ENCODE data around the gene OR5T2. TPM values are rescaled to one million over a fixed set of nuclear protein-coding genes. Genes with fewer than 3 reads are reported as not detected.

OR5T2 gene
- total and polyA plus RNA-seq, 2 experiments from 2014 or later: not detected

DNA sequence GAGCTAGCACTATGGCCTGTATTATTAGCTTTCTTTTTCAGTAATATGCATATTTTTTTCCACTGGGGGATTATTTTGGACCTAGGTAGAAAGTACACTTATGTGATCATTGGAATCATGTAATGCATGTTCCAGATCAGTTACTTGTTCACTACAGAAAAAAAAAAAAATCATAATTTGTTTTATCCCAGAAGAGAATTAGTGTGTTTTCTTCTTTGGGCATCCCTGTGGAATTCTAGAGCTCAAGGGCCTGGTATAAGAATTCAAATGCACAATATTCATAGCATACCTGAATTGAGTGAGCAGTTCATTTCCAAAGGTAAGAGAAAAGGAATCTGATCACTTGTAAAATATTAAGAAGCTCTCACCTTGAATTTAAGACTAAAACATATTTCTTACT lies 39.8 kb upstream of the OR5T2 start, which contains the start of gene OR5T1:
Gene OR5T1, plus strand, starts transcription at position 301 of the 400 bp plus-strand sequence. CDS start 1,485 bp downstream, outside the sequence.
- Histone ChIP-seq H3K27me3 (ENCODE audit: insufficient read depth) (no peaks in the 10 kb centered on the region), H3F3A (replicated peaks; ENCODE audit: low read depth) (no peaks in the 10 kb centered on the region), H3K4me3 (no peak within 1 kb of the TSS), H3K4me1 (ENCODE audit: insufficient read depth) (no peaks in the 10 kb centered on the region), H3K36me3 (ENCODE audit: insufficient read depth) (no peaks in the 10 kb centered on the region), H3K27ac (ENCODE audit: low read depth) (no peak within 1 kb of the TSS), H3K9me2 (ENCODE audit: insufficient read depth) (no peaks in the 10 kb centered on the region), H2AFZ (no peak within 1 kb of the TSS), H3K79me2 (replicated peaks; ENCODE audit: insufficient read depth) (no peaks in the 10 kb centered on the region), H4K20me1 (replicated peaks; ENCODE audit: insufficient read depth) (no peaks in the 10 kb centered on the region), H3K4me2 (no peak within 1 kb of the TSS)
- Mint-ChIP-seq H3K27ac (no peak within 1 kb of the TSS), H3K4me3 (no peak within 1 kb of the TSS), H3K9me3 (peaks cover 2% of the 10 kb centered on the region; the same call in 2 of the 3 replicates), H3K27me3 (ENCODE audit: insufficient read depth, low read depth, poor library complexity) (no peaks in the 10 kb centered on the region), H3K36me3 (ENCODE audit: low read depth) (no peaks in the 10 kb centered on the region; the same call in 2 of the 3 replicates), H3K4me1 (peaks cover 2% of the 10 kb centered on the region; the same call in 2 of the 3 replicates)
- ATAC-seq (no peak), DNase-seq (ENCODE audit: low spot score) (no peak)
- TF ChIP-seq CREB1 (CRISPR knock-in tag; IDR thresholded peaks at IDR 0.05; ENCODE audit: low read depth) (no peak), ZNF114 (CRISPR knock-in tag; IDR thresholded peaks at IDR 0.05) (no peak), EZH2 (IDR thresholded peaks at IDR 0.05; ENCODE audit: low read depth, unreplicated experiment) (no peak), JUNB (IDR thresholded peaks at IDR 0.05; ENCODE audit: unreplicated experiment) (no peak), ZNF331 (CRISPR knock-in tag; IDR thresholded peaks at IDR 0.05; ENCODE audit: low read depth) (no peak)
- TF ChIP-seq, protein P1, sequence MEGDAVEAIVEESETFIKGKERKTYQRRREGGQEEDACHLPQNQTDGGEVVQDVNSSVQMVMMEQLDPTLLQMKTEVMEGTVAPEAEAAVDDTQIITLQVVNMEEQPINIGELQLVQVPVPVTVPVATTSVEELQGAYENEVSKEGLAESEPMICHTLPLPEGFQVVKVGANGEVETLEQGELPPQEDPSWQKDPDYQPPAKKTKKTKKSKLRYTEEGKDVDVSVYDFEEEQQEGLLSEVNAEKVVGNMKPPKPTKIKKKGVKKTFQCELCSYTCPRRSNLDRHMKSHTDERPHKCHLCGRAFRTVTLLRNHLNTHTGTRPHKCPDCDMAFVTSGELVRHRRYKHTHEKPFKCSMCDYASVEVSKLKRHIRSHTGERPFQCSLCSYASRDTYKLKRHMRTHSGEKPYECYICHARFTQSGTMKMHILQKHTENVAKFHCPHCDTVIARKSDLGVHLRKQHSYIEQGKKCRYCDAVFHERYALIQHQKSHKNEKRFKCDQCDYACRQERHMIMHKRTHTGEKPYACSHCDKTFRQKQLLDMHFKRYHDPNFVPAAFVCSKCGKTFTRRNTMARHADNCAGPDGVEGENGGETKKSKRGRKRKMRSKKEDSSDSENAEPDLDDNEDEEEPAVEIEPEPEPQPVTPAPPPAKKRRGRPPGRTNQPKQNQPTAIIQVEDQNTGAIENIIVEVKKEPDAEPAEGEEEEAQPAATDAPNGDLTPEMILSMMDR (conservative IDR thresholded peaks at IDR 0.05; ENCODE audit: low read depth in 2 of 2): no peak
- TF ChIP-seq, protein P2, sequence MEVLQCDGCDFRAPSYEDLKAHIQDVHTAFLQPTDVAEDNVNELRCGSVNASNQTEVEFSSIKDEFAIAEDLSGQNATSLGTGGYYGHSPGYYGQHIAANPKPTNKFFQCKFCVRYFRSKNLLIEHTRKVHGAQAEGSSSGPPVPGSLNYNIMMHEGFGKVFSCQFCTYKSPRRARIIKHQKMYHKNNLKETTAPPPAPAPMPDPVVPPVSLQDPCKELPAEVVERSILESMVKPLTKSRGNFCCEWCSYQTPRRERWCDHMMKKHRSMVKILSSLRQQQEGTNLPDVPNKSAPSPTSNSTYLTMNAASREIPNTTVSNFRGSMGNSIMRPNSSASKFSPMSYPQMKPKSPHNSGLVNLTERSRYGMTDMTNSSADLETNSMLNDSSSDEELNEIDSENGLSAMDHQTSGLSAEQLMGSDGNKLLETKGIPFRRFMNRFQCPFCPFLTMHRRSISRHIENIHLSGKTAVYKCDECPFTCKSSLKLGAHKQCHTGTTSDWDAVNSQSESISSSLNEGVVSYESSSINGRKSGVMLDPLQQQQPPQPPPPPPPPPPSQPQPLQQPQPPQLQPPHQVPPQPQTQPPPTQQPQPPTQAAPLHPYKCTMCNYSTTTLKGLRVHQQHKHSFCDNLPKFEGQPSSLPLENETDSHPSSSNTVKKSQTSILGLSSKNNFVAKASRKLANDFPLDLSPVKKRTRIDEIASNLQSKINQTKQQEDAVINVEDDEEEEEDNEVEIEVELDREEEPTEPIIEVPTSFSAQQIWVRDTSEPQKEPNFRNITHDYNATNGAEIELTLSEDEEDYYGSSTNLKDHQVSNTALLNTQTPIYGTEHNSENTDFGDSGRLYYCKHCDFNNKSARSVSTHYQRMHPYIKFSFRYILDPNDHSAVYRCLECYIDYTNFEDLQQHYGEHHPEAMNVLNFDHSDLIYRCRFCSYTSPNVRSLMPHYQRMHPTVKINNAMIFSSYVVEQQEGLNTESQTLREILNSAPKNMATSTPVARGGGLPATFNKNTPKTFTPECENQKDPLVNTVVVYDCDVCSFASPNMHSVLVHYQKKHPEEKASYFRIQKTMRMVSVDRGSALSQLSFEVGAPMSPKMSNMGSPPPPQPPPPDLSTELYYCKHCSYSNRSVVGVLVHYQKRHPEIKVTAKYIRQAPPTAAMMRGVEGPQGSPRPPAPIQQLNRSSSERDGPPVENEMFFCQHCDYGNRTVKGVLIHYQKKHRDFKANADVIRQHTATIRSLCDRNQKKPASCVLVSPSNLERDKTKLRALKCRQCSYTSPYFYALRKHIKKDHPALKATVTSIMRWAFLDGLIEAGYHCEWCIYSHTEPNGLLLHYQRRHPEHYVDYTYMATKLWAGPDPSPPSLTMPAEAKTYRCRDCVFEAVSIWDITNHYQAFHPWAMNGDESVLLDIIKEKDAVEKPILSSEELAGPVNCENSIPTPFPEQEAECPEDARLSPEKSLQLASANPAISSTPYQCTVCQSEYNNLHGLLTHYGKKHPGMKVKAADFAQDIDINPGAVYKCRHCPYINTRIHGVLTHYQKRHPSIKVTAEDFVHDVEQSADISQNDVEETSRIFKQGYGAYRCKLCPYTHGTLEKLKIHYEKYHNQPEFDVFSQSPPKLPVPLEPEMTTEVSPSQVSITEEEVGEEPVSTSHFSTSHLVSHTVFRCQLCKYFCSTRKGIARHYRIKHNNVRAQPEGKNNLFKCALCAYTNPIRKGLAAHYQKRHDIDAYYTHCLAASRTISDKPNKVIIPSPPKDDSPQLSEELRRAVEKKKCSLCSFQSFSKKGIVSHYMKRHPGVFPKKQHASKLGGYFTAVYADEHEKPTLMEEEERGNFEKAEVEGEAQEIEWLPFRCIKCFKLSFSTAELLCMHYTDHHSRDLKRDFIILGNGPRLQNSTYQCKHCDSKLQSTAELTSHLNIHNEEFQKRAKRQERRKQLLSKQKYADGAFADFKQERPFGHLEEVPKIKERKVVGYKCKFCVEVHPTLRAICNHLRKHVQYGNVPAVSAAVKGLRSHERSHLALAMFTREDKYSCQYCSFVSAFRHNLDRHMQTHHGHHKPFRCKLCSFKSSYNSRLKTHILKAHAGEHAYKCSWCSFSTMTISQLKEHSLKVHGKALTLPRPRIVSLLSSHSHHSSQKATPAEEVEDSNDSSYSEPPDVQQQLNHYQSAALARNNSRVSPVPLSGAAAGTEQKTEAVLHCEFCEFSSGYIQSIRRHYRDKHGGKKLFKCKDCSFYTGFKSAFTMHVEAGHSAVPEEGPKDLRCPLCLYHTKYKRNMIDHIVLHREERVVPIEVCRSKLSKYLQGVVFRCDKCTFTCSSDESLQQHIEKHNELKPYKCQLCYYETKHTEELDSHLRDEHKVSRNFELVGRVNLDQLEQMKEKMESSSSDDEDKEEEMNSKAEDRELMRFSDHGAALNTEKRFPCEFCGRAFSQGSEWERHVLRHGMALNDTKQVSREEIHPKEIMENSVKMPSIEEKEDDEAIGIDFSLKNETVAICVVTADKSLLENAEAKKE (CRISPR knock-in tag; IDR thresholded peaks at IDR 0.05): no peak
- TF ChIP-seq, protein P3, sequence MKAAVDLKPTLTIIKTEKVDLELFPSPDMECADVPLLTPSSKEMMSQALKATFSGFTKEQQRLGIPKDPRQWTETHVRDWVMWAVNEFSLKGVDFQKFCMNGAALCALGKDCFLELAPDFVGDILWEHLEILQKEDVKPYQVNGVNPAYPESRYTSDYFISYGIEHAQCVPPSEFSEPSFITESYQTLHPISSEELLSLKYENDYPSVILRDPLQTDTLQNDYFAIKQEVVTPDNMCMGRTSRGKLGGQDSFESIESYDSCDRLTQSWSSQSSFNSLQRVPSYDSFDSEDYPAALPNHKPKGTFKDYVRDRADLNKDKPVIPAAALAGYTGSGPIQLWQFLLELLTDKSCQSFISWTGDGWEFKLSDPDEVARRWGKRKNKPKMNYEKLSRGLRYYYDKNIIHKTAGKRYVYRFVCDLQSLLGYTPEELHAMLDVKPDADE (IDR thresholded peaks at IDR 0.05): no peak
- TF ChIP-seq, protein P4, sequence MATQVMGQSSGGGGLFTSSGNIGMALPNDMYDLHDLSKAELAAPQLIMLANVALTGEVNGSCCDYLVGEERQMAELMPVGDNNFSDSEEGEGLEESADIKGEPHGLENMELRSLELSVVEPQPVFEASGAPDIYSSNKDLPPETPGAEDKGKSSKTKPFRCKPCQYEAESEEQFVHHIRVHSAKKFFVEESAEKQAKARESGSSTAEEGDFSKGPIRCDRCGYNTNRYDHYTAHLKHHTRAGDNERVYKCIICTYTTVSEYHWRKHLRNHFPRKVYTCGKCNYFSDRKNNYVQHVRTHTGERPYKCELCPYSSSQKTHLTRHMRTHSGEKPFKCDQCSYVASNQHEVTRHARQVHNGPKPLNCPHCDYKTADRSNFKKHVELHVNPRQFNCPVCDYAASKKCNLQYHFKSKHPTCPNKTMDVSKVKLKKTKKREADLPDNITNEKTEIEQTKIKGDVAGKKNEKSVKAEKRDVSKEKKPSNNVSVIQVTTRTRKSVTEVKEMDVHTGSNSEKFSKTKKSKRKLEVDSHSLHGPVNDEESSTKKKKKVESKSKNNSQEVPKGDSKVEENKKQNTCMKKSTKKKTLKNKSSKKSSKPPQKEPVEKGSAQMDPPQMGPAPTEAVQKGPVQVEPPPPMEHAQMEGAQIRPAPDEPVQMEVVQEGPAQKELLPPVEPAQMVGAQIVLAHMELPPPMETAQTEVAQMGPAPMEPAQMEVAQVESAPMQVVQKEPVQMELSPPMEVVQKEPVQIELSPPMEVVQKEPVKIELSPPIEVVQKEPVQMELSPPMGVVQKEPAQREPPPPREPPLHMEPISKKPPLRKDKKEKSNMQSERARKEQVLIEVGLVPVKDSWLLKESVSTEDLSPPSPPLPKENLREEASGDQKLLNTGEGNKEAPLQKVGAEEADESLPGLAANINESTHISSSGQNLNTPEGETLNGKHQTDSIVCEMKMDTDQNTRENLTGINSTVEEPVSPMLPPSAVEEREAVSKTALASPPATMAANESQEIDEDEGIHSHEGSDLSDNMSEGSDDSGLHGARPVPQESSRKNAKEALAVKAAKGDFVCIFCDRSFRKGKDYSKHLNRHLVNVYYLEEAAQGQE (IDR thresholded peaks at IDR 0.05; ENCODE audit: unreplicated experiment): no peak
